ENCODE measurements around the gene MYO1F. TPM values are rescaled to one million over a fixed set of nuclear protein-coding genes. Genes with fewer than 3 reads are reported as not detected.

The MYO1F gene
- total RNA-seq, 2 experiments from 2014 or later: 306 to 332 TPM

DNA sequence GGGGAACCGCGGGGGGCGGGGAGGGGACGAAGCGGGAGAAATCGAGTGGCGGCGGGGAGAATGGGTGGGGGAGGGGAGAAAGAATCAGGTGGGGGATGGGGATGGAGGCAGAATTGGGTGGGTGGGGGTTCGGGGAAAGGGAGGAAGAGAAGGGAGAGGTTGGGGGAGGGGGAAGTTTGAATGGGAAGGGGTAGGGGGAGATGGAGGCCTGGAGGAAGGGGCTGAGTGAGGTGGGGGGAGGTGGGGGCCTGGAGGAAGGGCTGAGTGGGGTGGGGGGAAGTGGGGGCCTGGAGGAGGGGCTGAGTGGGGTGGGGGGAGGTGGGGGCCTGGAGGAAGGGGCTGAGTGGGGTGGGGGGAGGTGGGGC, 33.7 kb upstream of the MYO1F start:
- H3K9me3 Mint-ChIP-seq: no peaks in the 10 kb centered on the region
- ATAC-seq (ENCODE audit: low read depth) (no peak), DNase-seq (no peak)
- peaks cover 27% of the 10 kb centered on the region for H3K4me1 Mint-ChIP-seq
- no peak overlapping the region for H3K4me3 Mint-ChIP-seq
- no peaks in the 10 kb centered on the region for H3K36me3 Mint-ChIP-seq
- peaks cover 15% of the 10 kb centered on the region for H3K27me3 Mint-ChIP-seq
- H3K27ac Mint-ChIP-seq: no peak overlapping the region
- POLR2A ChIA-PET: no interaction called here

DNA sequence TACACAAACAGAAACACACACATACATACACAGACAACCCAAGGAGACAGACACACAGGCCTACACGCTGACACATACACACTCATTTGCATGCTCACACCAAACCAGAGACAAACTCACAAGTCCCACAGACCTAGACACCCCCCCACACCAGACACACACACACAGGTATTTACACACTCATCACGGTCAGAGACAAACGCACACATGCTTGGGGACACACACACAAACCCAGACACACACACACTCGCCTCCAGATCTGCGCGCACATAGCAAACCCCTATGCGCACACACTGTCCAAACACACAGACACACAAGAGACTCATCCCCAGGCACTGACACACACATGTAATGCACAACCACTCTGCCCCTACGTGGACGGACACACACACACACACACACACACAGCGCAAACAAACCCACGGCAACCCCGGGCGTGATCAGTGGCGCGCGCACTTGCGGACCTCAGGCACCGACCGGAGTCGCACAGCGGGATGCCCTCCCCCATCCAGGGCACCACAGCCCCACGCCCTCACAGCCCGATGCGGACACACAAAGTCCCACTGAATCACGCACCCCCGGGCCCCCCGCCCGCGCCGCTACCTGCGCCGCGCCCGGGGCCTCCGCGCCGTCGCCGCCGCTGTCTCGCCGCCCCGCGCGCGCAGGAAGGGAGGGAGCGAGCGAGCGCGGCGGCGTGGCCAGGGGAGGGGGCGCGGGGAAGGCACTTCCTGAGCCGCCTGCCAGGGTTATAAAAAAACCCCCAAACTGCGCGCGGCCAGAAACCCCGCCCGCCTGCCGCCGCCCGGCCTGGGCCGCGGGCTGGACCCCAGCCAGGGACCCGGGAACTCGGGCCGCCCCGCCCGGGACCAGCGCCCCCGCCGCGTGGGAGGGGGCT, 33.0 kb upstream of the MYO1F start, which contains the start of gene ADAMTS10:
Gene ADAMTS10 (minus strand): TSS at position 675 of the 895 bp plus-strand sequence. CDS start 5,005 bp downstream, outside the sequence.
- H3K9me3 Mint-ChIP-seq: no peaks in the 10 kb centered on the region
- DNase-seq (peak; percentile 58), ATAC-seq (ENCODE audit: low read depth) (peak; percentile 34)
- POLR2A ChIA-PET: no interaction called here
- H3K27ac Mint-ChIP-seq: peak within 1 kb of the TSS; percentile 39
- peaks cover 12% of the 10 kb centered on the region for H3K27me3 Mint-ChIP-seq
- H3K4me1 Mint-ChIP-seq: peaks cover 24% of the 10 kb centered on the region
- H3K4me3 Mint-ChIP-seq: peak within 1 kb of the TSS; percentile 89
- H3K36me3 Mint-ChIP-seq: no peaks in the 10 kb centered on the region

DNA sequence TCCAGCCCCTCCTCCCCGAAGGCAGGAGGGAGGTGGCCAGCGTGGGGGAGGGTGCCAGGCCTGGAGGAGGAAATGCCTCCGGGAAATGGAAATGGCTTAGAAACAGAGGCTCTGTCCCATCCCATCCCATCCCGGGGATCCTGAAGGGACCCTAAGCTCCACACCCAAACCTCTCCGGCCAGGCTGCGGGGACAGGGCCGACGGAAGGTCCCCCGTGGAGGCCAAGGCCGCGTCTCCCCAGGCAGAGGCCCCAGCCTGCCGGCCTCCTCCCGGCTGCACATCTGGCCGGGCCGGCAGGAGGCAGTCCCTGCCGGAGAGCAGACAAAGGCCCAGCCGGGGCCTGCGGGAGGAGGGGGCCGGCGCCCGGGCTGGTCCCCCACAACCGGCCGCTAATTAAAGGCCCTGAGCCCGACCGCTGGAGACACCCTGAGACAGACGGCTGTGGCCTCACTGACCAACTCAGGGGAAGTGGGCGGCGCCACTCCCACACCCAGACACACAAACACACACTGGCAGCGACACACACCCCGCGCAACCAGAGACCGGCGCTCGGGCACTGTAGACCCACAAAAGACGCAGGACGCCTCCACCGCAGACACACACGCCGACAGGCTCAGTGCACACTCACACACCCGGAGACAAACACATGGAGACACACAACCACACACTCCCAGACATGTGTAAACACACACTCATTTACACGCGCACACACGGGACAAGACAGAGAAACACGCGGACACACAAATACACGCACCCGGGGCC, 32.2 kb upstream of the MYO1F start:
- Mint-ChIP-seq H3K27ac (peak overlapping the region; percentile 39), H3K4me1 (peaks cover 21% of the 10 kb centered on the region), H3K9me3 (peaks cover 1% of the 10 kb centered on the region), H3K4me3 (peak overlapping the region; percentile 89), H3K27me3 (peaks cover 12% of the 10 kb centered on the region), H3K36me3 (no peaks in the 10 kb centered on the region)
- POLR2A ChIA-PET: no interaction called here
- ATAC-seq (ENCODE audit: low read depth) (peak; percentile 43), DNase-seq (no peak)

DNA sequence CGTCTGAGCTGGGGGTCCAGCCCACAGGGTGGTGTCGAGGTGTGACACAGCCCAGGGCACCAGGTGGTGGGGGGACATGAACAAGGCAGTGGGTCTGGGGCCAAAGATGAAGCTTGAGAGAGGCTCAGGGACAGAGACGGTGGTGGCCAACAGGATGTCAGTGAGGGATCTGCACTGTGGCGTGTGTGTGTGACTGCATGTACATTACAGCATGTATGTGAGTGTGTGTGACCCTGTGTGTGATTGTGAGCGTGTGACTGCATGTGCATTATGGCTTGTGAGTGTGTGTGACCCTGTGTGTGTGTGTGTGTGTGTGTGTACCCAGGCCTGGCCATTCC, 31.7 kb upstream of the MYO1F start:
- Mint-ChIP-seq H3K9me3 (peaks cover 1% of the 10 kb centered on the region), H3K36me3 (no peaks in the 10 kb centered on the region)

DNA sequence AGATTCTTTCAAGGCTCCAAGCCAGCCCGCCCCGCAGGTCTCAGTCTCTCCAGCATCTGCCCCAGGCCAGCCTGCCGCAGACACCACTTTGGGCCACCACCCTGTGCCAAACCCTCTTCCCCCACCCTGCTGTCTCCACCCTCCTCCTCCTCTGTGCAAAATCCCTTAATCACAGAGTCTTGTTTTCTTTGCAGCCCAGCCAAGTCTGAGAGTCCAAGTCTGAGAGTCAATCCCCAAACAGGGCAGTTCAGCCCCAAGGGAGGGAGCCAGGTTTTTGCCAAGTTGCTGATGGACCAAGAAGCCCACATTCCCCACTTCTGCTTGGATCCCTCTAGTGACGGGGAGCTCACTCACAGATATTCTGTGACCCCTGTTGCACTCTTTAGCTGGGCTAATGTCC, 30.1 kb upstream of the MYO1F start:
- H3K27ac Mint-ChIP-seq: peak overlapping the region; percentile 4
- peaks cover 1% of the 10 kb centered on the region for H3K9me3 Mint-ChIP-seq
- ATAC-seq (ENCODE audit: low read depth): no peak
- no peak overlapping the region for H3K4me3 Mint-ChIP-seq
- H3K27me3 Mint-ChIP-seq: peaks cover 8% of the 10 kb centered on the region
- no peaks in the 10 kb centered on the region for H3K36me3 Mint-ChIP-seq
- POLR2A ChIA-PET: interaction anchor here (0.6 to 0.7 kb wide), 2 partner anchors 26 to 96 kb away, joined by 4 read pairs; no protein-coding TSS in a partner anchor
- H3K4me1 Mint-ChIP-seq: peaks cover 16% of the 10 kb centered on the region
- no peak for DNase-seq

More for the DNA sequence above, 31.7 kb upstream of the MYO1F start:
- DNase-seq: no peak
- peaks cover 12% of the 10 kb centered on the region for H3K27me3 Mint-ChIP-seq
- POLR2A ChIA-PET: no interaction called here
- no peak for ATAC-seq (ENCODE audit: low read depth)
- peaks cover 21% of the 10 kb centered on the region for H3K4me1 Mint-ChIP-seq
- peak overlapping the region; percentile 48 for H3K4me3 Mint-ChIP-seq
- no peak overlapping the region for H3K27ac Mint-ChIP-seq

DNA sequence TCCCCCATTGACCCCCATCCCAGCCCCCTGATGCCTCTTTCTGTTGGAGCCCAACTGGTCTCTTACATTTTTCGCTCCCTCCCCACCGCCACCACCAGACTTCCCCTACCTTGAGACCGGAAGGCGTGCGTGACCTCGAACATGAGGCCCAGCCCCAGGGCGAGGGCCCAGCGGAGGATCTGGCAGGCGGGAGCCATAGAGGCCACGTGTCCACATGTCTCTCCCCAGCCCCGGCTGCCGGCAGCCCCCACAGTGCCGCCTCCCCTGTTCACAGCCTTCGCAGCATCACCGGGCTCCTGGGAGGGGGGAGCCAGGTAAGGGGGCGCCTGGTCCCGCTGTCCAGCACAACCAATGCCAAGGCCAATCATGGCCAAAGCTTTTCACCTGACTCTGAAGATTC, 28.3 kb upstream of the MYO1F start:
- Mint-ChIP-seq H3K27me3 (peaks cover 7% of the 10 kb centered on the region), H3K9me3 (peaks cover 1% of the 10 kb centered on the region), H3K36me3 (no peaks in the 10 kb centered on the region), H3K4me1 (peaks cover 14% of the 10 kb centered on the region), H3K27ac (no peak overlapping the region), H3K4me3 (no peak overlapping the region)
- DNase-seq (no peak), ATAC-seq (ENCODE audit: low read depth) (no peak)
- POLR2A ChIA-PET: no interaction called here

DNA sequence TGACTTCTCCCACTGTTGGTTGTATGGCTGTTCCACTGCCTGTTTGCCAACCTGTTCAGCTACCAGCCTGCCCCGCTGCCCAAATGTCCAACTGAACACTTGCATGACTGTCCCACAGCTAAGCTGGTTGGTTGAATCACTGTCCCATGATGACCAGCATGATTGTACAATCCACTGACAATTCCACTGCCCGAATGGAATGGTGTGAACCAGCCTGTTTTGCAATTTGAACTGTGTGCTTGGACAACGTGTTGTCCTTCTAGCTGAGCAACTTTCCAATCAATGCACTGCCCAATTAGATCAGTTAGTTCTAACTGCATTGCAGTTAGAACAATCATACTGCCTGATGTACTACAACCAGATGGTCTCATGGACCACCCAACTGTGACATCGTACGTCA, 24.6 kb upstream of the MYO1F start:
- no peak overlapping the region for H3K4me3 Mint-ChIP-seq
- no peaks in the 10 kb centered on the region for H3K27me3 Mint-ChIP-seq
- no peak for DNase-seq
- H3K4me1 Mint-ChIP-seq: no peaks in the 10 kb centered on the region
- peaks cover 1% of the 10 kb centered on the region for H3K36me3 Mint-ChIP-seq
- H3K27ac Mint-ChIP-seq: no peak overlapping the region
- peaks cover 1% of the 10 kb centered on the region for H3K9me3 Mint-ChIP-seq
- POLR2A ChIA-PET: no interaction called here
- ATAC-seq (ENCODE audit: low read depth): no peak

DNA sequence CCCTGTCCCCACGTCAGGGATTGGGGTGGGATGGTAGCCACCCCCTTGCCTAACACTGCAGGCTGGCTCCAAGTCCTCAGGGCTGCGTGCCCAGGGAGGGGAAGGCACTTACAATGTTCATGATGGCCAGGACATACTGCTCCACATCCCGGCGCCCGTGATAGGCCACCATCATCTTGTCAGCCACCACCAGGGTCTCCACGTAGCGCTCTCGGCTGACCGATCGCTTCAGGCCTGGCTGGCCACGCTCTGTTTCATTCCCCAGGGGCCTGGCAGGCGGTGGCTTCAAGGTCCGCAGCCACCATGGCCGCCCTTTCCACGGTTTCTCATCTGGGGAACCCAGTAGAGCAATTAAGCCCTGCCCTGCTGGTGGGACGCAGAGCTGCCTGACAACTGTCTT, 23.6 kb upstream of the MYO1F start:
- no peak overlapping the region for H3K4me3 Mint-ChIP-seq
- H3K27ac Mint-ChIP-seq: no peak overlapping the region
- POLR2A ChIA-PET: interaction anchor here (0.7 kb wide), 1 partner anchor 44 kb away, joined by 3 read pairs; no protein-coding TSS in a partner anchor

DNA sequence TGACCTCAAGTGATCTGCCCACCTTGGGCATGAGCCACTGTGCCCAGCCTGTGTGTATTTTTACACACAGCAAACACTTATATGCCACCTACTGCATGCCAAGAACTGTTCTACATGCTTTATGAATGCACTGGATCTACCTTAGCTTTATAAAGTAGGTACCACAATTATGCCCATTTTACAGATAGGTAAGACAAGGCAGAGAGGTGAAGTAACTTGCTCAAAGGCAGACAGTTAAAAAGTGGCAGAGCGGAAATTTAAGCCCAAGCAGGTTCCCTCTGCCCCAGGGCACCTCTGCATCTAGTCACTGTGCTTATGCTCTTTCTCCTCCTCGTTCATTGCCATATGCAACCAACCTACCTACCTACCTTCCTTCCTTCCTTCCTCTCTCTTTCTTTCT, 22.8 kb upstream of the MYO1F start:
- no peaks in the 10 kb centered on the region for H3K4me1 Mint-ChIP-seq
- H3K36me3 Mint-ChIP-seq: peaks cover 1% of the 10 kb centered on the region
- POLR2A ChIA-PET: no interaction called here
- DNase-seq: no peak
- peaks cover 1% of the 10 kb centered on the region for H3K9me3 Mint-ChIP-seq
- no peak overlapping the region for H3K27ac Mint-ChIP-seq
- no peak for ATAC-seq (ENCODE audit: low read depth)
- H3K4me3 Mint-ChIP-seq: no peak overlapping the region
- no peaks in the 10 kb centered on the region for H3K27me3 Mint-ChIP-seq

More for the DNA sequence above, 23.6 kb upstream of the MYO1F start:
- ATAC-seq (ENCODE audit: low read depth) (no peak), DNase-seq (no peak)
- Mint-ChIP-seq H3K27me3 (no peaks in the 10 kb centered on the region), H3K36me3 (peaks cover 1% of the 10 kb centered on the region), H3K9me3 (peaks cover 1% of the 10 kb centered on the region), H3K4me1 (no peaks in the 10 kb centered on the region)

DNA sequence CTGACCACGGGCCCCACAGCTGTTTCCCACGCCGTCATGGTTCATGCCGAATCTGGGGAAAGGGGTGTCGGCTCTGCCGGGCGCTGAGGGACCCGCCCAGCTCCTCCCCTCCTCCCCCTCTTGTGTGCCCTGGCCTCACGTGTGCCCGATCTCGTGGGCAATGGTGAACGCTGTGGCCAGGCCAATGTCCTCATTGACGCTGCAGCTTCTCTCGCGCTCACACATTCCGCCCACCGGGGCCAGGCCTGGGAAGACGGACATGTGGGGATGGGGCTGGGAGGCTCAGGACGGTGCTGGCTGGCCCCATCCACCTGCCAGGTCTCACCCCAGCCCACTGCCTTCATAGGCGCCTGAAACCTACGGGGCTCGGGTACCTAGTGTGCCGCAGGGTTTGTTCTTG, 18.9 kb upstream of the MYO1F start:
- POLR2A ChIA-PET: no interaction called here
- Mint-ChIP-seq H3K9me3 (peaks cover 8% of the 10 kb centered on the region), H3K27ac (no peak overlapping the region), H3K4me1 (peaks cover 13% of the 10 kb centered on the region), H3K36me3 (peaks cover 12% of the 10 kb centered on the region), H3K27me3 (peaks cover 8% of the 10 kb centered on the region), H3K4me3 (no peak overlapping the region)
- ATAC-seq (ENCODE audit: low read depth) (no peak), DNase-seq (no peak)

DNA sequence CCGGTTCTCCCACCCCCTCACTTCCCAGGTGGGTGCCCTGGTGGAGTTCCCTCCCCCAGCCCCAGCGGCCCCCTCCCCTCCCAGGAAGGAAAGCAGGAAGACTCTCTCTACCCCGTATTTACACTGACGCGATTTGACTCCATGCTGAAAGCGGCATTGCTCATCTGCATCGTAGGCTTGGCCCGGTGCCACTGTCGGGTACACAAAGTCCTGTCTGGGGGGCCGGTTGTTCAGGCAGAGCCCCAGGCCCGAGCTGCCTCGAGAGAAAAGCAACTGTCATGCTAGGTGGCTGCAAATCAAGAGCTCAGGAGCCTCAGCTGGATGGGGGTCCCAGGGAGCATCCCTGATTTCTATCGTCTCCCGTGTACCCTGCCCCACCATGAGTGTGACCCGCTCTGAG, 18.4 kb upstream of the MYO1F start:
- peaks cover 9% of the 10 kb centered on the region for H3K27me3 Mint-ChIP-seq
- peaks cover 8% of the 10 kb centered on the region for H3K9me3 Mint-ChIP-seq
- DNase-seq: no peak
- H3K36me3 Mint-ChIP-seq: peaks cover 12% of the 10 kb centered on the region
- ATAC-seq (ENCODE audit: low read depth): no peak
- no peak overlapping the region for H3K4me3 Mint-ChIP-seq
- peaks cover 13% of the 10 kb centered on the region for H3K4me1 Mint-ChIP-seq
- POLR2A ChIA-PET: no interaction called here
- H3K27ac Mint-ChIP-seq: no peak overlapping the region

DNA sequence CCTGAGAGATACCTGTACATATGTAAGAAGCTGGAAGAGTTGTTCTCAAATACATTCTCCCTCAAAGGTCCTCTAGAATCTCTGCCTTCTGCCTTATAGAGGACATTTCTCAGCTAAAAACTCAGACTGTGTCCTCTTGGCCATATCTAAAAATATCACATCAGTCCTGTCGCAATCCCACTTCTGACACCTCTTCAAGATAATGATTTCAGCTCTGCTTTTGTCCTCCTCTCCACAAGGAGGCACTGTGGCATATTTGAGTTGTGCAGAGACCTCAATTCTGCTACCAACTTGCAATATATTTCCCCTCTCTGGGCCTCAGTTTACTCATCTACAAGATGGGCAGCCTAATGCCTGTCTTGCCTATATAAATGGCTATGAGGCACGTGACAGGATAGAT, 16.7 kb upstream of the MYO1F start:
- no peak for DNase-seq
- H3K36me3 Mint-ChIP-seq: peaks cover 12% of the 10 kb centered on the region
- H3K27ac Mint-ChIP-seq: no peak overlapping the region
- no peak overlapping the region for H3K4me3 Mint-ChIP-seq
- POLR2A ChIA-PET: no interaction called here
- peaks cover 9% of the 10 kb centered on the region for H3K27me3 Mint-ChIP-seq
- no peak for ATAC-seq (ENCODE audit: low read depth)
- H3K9me3 Mint-ChIP-seq: peaks cover 8% of the 10 kb centered on the region
- H3K4me1 Mint-ChIP-seq: peaks cover 13% of the 10 kb centered on the region

DNA sequence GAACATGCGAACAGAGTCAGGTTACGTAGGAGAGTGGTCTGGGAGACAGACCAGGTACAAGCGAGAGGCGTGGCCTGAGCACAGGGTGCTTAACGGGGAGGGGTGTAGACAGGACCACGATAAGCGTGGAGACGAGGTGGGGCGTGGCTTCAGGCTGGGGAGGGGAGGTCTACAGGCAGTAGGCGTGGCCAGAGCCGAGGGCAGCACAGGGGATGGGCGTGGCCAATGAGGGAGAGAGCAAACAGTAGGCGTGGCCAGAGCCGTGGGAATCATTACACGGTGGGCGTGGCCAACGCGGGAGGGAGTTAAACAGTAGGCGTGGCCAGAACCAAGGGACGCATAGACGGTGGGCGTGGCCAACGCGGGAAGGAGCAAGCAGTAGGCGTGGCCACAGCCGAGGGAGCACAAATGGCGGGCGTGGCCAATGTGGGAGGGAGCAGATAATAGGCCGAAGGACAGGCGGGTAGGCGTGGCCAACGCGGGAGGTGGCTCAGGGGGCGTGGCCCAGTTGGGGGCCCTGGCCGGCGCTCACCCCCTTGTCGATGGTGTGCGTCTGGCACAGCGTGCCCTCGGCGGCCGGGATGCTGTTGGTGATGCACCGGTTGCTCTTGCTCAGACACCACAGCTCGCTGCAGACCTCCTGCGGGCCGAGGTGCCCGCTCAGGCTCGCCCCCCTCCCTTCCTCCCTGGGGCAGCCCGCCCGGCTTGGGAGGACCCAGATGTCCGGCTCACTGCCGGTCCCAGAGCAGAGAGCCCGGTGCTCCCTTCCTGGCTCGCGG, 15.2 kb upstream of the MYO1F start:
- H3K4me3 Mint-ChIP-seq: peak overlapping the region; percentile 77
- peak; percentile 85 for DNase-seq
- peaks cover 13% of the 10 kb centered on the region for H3K4me1 Mint-ChIP-seq
- H3K27me3 Mint-ChIP-seq: peaks cover 9% of the 10 kb centered on the region
- peak overlapping the region; percentile 10 for H3K27ac Mint-ChIP-seq
- H3K36me3 Mint-ChIP-seq: peaks cover 11% of the 10 kb centered on the region
- peaks cover 8% of the 10 kb centered on the region for H3K9me3 Mint-ChIP-seq
- POLR2A ChIA-PET: interaction anchor here (0.6 kb wide), 1 partner anchor 11 kb away, joined by 3 read pairs; no protein-coding TSS in a partner anchor
- ATAC-seq (ENCODE audit: low read depth): peak; percentile 80
